Neutrophil (primary cell): Measurements from ENCODE around the gene VWF.

Experiments used
- H3K27ac ChIP-seq: fragments of 200-600 bp; sonication (generic); 2 replicates; pipeline ENCODE4 v1.5.1; 2016; ENCODE audit warnings: mild to moderate bottlenecking, moderate library complexity
- H3K27me3 ChIP-seq: fragments of 200-600 bp; sonication (generic); 2 replicates; pipeline ENCODE4 v1.6.0; 2016; ENCODE audit warnings: mild to moderate bottlenecking
- H3K36me3 ChIP-seq: fragments of 200-600 bp; sonication (generic); 2 replicates; pipeline ENCODE4 v1.5.1; 2017
- H3K4me1 ChIP-seq, 2 experiments: fragments of 200-600 bp in 1 of 2; sonication (generic) in 1 of 2; 1 replicate in 1 of 2; 2 replicates in 1 of 2; pipeline versions ENCODE4 v1.5.1 to v1.6.1; 2013 to 2016; ENCODE audit warnings: low read depth in 1 of 2, low read length in 1 of 2, mild to moderate bottlenecking in 1 of 2, moderate library complexity in 1 of 2; ENCODE audit not compliant: control insufficient read depth in 1 of 2, insufficient read depth in 1 of 2
- H3K4me3 ChIP-seq, 2 experiments: fragments of 200-600 bp in 1 of 2; sonication (generic) in 1 of 2; 1 replicate in 1 of 2; 2 replicates in 1 of 2; pipeline ENCODE4 v1.5.1; 2013 to 2016; ENCODE audit warnings: low read depth in 1 of 2, low read length in 1 of 2, mild to moderate bottlenecking in 1 of 2, moderate library complexity in 1 of 2
- H3K9me3 ChIP-seq: fragments of 200-600 bp; sonication (generic); 2 replicates; pipeline ENCODE4 v1.5.1; 2016
- CTCF ChIP-seq: fragments of 200-600 bp; sonication (generic); IDR thresholded peaks from 2 replicates; pipeline ENCODE4 v1.5.1; 2016; ENCODE audit warnings: antibody characterized with exemption

The VWF gene

GRCh38 chr12:5923751-5924150 is 200.7 kb downstream of the VWF start:
- no peaks in the 10 kb centered on the region for H3K4me1 ChIP-seq
- H3K27me3 ChIP-seq, result no peaks in the 10 kb centered on the region
- H3K4me3 ChIP-seq, result no peak overlapping the region
- no peaks in the 10 kb centered on the region for H3K36me3 ChIP-seq
- TF ChIP-seq CTCF, result no peak
- no peaks in the 10 kb centered on the region for H3K9me3 ChIP-seq
- H3K27ac ChIP-seq, result no peak overlapping the region

- no peaks in the 10 kb centered on the region for H3K36me3 ChIP-seq
- no peak overlapping the region for H3K27ac ChIP-seq
- H3K4me3 ChIP-seq, result no peak overlapping the region
- no peaks in the 10 kb centered on the region for H3K4me1 ChIP-seq
- no peaks in the 10 kb centered on the region for H3K27me3 ChIP-seq
- no peak for TF ChIP-seq CTCF
- H3K9me3 ChIP-seq, result no peaks in the 10 kb centered on the region
Observed at GRCh38 chr12:5923043-5923605, 201.3 kb downstream of the VWF start.

- Histone ChIP-seq H3K27me3 (no peaks in the 10 kb centered on the region), H3K4me3 (no peak overlapping the region), H3K4me1 (no peaks in the 10 kb centered on the region), H3K27ac (no peak overlapping the region), H3K9me3 (no peaks in the 10 kb centered on the region), H3K36me3 (no peaks in the 10 kb centered on the region)
- no peak for TF ChIP-seq CTCF
Observed at GRCh38 chr12:5921966-5922899, 202.2 kb downstream of the VWF start.

GRCh38 chr12:5921027-5921909 is 203.2 kb downstream of the VWF start:
- no peak for TF ChIP-seq CTCF
- Histone ChIP-seq H3K27ac (no peak overlapping the region), H3K9me3 (no peaks in the 10 kb centered on the region), H3K4me3 (no peak overlapping the region), H3K36me3 (no peaks in the 10 kb centered on the region), H3K4me1 (no peaks in the 10 kb centered on the region), H3K27me3 (no peaks in the 10 kb centered on the region)

GRCh38 chr12:5916785-5917290 is 207.6 kb downstream of the VWF start:
- H3K4me3 ChIP-seq, result no peak overlapping the region
- H3K4me1 ChIP-seq, result no peaks in the 10 kb centered on the region
- H3K36me3 ChIP-seq, result no peaks in the 10 kb centered on the region
- peaks cover 3% of the 10 kb centered on the region for H3K27me3 ChIP-seq
- no peak overlapping the region for H3K27ac ChIP-seq
- H3K9me3 ChIP-seq, result no peaks in the 10 kb centered on the region
- no peak for TF ChIP-seq CTCF
